NCI-H146 treated with DMSO at 0.1 percent for 48 hours (cell line): ENCODE measurements around the gene CALR3.
"Not testable (repeated sequence)": the region's sequence is repeated elsewhere in the genome, so short reads cannot be mapped to it uniquely, and the experiment has no call there.

Experiments used
- DNase-seq: peaks from one replicate; lab custom pipeline; 2025; ENCODE audit not compliant: unreplicated experiment; lab: John Stamatoyannopoulos, UW

The CALR3 gene

DNA sequence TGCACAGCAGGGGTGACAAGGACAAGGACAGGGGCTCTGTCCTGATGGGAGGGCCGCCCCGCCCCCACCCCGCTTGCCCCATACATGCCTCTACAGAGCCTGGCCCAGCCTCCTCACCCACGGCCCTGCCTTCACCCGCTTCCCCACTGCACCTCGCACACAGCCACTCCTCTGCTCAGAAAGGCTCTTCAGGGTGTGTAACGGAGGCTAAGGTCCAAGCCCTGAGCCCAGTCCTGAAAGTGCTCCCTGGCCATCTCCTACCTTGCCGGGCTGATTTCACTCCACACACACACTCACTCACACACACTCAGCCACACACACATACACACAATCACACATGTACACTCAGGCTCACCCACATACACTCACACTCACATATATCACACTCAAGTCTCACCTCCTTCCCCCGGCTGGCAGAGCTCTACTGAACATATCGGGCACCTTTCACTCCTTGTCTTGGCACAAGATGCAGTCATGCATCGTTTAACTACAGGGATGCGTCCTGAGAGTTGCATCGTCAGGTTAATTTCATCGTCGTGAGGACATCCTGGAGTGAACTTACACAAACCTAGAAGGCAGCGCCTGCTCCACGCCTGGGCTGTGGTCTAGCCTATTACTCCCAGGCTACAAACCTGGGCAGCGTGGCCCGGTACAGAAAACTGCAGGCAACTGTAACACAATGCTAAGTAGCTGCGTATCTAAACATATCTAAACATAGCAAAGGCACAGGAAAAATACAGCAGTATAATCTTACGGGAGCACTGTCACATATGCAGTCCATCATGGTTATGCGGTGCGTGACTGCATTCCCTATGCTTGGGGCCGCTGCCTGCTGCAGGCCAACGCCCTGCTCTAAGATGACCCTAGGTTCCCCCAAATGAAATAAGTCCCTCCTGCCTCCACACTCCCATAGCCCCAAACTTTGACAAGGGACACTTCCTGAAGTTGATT is 37.3 kb downstream of the CALR3 start:
- DNase-seq: no peak

DNA sequence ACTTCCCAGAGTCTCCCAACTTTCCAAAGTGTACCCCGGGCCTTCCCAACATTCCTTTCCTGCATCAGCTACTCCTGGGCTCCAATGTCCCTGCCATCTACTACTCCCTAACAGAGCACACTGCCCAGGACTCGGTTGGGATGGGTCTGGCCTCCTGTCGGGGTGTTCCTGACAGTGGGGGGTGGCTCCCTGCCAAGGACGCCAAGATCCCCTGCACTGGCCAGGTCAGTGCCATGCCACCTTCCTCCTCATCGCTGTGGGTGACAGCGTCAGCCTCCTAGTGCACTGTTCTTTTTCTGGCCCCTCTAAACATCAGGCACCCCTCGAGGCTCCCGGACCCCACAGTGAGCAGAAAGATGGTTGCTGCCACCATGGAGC is 38.0 kb downstream of the CALR3 start:
- no peak for DNase-seq

DNA sequence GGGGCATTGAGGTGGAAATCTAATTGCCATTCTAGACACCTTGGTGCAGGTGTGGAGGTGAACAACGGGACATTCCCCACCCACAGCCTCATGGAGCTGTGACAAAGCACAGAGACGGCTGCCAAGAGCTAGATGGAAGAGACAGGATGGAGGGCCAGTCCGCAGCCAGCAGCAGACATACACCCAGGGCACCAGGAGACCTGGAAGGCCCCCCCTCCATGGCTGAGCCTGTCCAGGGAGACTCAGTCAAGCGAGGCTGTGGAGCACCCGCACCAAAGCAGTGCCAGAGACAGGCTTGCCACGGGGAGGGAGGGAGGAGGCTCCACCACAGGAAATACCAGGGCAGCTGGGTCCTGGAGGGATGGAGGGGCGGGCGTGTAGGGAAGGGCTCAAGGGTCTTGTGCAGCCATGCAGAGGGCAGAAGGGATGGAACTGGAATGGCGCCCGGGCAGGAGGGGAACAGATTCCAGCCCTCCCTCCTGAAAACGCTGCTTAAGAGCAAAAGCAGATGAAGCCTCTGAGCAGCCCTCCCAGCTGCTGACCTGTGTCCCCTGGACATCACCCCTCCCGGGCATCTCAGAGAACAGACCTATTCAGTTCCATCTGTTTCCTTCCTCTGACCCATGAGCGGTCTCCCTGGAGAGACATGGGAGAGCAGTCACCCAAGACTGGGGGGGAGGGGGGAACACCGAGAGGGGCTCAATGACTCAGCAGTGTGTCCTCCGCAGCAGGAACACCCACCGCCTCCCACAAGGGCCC is 38.6 kb downstream of the CALR3 start:
- no peak for DNase-seq

DNA sequence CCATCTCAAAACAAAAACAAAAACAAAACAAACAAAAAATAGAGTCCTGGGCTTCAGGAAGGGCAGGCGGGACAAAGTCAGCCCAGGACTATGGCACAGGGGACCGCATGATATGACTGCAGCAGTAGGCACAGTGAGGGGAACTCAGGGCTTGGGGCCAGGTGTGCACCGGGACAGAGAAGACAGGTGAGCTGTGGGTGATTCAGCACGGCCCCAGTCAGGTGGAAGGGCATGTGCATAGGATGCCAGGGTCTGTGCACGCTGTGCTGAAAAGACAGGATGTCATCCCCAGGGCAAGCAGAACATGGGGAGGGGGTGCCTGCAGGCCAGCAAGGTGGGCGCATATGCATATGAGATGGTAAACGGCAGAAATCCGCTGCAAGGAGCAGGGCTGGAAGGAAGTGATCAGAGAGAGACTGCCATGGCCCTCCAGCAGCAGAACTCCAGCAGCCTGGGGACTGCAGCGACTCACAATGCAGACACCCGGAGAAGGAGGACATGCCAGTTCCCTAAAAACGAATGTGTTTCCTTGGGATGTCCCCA is 39.2 kb downstream of the CALR3 start:
- no peak for DNase-seq

DNA sequence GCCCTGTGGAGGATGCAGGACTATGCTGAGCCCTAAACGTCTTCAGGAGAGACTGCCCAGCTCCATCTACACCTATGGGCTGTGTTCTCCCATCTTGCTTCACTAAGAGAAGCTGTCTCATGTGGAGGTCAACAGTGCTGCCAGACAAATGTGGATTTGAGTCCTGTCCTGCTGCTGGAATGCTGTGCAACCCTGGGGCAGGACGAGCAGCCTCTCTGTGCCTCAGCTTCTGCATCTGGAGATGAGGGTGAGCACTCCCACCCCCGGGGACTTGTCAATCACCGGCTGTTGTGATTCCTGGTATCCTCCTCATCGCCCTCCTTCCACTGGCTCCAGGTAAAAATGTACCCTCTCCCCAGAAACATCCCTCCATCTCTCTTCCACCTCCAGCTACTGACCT is 40.5 kb downstream of the CALR3 start:
- no peak for DNase-seq

DNA sequence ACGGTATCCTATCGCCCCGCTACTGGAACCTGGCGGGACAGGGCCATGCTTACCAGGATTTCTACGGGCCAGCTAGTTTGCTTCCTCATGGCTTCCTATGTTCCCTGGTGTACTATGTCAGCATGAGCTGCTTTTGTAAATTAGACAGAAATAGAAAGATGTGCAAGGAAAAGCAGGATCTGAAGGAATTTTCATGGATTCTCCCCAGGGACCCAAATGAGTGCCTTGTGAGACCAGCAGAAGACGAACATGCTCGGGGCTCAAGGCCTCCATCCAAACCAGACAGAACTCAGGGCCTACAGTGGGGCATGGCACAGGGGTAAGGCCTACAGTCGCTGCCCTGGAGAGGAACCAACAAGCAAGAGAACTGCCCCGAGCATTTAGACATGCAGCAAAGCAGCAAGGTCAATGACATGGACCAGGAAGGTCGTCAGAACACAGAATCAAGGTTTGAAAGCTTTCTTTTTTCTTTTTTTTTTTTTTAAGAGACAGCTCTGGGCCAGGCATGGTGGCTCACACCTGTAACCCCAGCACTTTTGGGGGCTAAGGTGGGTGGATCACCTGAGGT is 41.5 kb downstream of the CALR3 start:
- DNase-seq: no peak

DNA sequence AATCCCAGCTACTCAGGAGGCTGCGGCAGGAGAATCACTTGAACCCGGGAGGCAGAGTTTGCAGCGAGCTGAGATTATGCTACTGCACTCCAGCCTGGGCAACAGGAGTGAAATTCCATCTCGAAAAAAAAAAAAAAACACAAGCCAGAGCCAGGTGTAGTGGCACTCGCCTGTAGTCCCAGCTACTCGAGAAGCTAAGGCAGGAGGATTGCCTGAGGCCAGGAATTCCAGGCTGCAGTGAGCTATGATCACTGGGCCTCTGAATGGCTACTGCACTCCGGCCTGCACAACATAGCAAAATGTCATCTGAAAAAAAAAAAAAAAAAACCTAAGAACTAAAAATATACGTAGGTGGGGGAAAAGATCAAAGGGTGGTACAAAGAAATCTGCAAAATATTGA is 43.6 kb downstream of the CALR3 start:
- no peak for DNase-seq

DNA sequence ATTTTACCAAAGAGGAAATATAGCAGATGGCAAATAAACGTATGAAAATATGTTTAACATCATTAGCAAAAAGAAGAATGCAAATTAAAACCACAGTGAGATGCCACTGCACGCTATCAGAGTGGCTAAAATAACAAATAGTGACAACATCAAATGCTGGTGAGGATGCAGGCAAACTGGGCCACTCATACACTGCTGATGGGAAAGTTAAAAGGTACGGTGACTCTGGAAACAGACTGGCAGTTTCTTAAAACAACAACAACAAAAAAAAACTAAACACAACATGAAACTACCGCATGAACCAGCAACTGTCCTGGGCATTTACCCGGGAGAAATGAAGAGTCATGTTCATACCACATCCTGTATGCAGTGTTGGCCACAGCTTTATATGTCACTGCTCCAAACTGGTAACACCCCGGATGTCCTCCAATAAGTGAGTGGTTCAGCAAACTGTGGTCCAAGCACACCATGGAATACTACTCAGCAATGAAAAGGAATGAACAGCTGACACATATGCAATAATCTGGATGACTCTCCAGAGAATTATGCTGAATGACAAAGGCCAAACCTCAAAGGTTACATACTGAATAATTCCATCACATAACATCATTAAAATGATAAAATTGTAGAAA is 46.5 kb downstream of the CALR3 start:
- DNase-seq: no peak

DNA sequence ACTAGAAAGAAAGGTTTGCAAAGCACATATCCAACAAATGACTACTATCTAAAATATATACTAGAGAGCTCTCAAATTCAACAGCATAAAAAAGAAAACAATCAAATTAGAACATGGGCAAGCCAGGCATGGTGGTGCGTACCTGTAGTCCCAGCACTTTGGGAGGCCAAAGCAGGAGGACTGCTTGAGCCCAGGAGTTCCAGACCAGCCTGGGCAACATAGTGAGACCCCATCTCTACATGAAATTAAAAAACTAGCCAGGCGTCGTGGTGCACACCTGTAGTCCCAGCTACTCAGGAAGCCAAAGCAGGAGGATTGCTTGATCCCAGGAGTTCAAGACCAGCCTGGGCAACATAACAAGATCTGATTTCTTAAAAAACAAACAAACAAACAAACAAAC is 47.1 kb downstream of the CALR3 start:
- DNase-seq: not testable (repeated sequence)

DNA sequence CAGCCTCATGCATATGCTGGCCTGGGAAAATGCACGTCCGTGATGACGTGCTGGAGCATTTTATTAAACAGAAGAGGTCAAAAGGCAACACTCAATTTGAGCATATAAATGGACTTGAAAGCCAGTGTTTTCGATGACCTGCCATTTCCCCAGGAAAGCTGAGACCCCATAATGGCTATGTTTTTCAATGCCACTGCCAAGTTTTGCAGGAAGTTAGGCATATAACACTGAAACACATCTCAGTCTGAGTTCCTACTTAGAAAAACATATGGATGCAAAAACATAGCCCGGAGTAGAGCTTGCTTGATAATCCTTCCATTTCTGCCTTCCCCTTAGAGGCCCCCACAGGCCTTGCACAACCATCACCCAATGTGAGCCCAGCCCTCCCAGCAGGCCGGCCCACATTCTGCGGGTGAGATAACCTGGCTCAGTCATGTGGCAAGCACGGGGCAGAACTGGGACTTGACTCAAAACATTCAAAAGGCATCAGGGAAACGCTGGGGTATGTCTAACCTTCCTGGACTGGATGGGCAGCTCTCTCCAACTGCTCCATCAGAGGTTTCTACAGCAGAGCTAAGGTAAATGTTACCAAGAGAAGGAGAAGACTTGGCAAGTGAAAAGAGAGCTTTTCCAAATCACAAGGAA is 49.1 kb downstream of the CALR3 start:
- no peak for DNase-seq

DNA sequence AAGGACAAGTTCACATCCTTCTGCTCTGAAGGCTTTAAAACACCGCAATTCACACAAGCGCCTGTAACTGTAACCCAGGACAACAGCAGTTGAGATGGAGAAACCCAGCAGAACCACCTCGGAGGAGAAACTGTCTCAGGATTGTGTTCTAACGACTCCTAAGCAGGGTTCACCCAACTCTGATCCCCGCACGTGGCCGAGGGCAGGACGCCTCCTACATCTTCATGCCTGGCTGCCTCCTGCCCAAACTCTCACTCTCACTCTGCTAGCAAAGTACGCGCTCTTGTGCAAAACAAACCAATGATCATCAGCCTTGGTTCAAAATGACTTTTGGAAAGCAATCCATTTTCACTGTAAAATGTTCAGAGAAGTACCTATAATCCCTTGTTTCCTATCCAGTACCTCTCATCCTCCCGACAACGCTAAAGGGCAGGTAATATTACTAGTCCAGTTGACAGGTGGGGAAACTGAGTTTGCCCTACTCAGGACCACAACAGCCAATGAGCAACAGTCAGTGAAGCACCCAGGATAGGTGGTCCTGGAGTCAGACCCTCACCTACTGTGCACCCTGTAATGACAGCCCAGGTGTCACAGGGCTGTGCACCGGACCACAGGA is 49.8 kb downstream of the CALR3 start:
- no peak for DNase-seq

DNA sequence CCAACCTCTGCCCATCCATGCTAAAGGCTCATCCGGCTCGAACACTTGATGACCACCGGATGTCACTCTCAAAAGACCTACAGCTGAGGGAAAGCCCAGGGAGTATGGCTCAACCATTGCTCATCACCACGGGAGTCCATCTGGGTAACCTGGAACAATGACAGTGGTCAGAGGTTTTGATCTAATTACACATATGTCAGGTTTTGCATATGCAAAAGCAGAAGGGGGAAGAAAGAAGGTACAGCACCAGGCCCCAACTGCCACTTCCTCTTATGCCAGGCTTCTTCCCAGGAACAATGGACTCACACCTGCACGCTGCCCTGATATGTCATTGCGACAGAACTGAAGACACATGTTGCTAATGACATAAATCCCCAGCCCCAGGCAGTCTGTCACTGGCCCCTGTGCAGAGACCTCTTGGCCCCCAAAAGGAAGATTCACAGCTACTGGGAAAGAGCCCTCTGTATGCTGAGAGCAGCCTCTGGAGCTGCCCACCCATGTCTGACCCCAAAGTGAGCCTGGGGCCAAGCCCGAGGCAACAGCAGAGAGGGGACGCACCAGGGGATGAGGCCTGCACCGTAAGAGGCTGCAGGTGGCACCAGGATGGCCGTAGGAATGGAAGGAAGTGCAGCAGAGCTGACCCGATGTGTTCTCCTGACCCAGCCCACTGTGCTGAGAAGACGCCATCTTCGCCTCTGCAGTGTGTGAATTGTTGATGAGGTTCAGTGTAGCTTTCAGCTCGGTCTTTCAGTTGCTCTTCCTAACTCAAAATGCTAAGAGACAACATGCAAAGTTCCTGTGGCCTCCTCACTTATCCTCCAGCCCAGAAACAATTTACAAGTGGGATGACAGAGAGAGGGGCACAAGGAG is 50.5 kb downstream of the CALR3 start:
- peak; percentile 30 for DNase-seq

DNA sequence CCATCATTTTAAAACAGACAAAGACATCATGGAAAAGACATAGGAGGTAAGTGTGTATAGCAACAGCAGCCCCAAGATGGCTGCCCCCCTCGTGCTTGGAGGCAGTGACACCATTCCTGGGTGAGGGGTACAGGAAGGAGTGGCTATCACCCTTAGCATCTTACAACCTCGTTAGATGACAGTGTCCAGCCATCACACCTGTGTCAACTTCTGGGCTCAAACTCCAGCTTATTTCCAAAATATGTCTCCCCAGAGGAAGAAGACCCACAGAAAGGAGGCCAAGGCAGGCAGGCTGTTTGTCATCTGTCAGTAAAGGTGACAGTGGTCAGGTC is 51.7 kb downstream of the CALR3 start:
- no peak for DNase-seq

DNA sequence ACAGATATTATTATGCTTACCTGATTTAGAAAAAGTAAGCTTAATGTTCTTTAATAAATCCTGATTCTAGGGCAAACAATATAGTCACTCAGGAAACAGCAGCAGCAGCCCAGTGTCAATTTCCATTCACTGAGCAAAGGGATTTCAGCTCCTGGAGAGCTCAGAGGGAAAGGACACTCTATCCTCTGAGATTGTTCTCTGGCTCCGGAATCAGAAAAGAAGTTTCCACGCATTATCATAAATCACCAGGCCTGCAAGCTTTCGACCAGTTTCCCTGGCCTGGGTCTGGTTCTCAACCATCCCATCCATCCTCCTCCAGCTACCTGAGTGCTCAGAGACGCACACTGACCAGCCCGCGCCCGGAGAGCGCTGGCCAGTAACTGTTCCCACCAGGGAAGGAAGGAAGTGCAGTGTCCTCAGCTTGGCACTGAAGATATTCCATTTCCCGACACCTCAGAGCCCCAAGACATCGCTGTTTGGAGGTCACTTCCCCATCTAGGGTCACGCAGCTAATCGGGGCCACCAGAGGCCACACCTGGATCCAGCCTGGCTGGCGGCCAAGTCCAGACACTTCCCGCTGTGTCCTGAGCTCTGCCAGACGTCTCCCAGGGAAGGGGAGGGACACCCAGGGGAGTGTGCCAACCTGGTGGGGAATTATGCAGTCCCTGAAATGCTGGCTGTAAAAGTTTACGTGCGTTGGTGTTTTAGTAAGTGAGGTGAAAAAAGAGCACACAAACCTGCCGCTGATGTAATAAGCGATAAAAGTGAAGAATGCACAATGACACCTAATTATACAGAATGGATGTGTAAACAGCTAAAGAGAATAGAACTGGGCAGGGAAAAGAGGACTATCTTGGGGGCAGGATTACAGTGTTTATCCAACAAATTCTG is 53.3 kb downstream of the CALR3 start:
- DNase-seq: peak; percentile 79

DNA sequence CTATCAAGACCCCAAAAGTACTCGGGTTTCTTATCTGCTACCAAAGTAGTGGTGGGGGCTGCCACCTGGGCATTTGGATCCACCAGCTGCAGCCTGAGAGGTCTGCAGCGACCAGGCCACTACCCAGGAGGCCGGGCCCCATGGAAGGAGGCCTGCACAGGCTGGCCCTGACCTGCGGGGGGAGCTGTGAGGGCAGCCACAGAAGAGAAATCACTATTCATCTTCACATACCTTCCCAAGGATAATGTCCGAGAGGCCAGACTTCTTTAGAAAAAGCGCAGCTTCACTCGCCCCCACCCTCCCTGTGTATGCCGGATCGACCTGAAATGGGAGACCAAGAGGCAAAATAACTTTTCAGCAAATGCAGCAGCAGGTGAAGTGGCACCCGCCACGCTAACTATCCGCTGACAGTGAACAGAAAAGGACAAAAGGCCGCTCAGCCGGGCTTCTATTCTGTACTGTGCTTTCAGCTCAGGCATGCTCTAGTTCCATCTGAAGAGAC is 54.3 kb downstream of the CALR3 start:
- DNase-seq: peak; percentile 25

DNA sequence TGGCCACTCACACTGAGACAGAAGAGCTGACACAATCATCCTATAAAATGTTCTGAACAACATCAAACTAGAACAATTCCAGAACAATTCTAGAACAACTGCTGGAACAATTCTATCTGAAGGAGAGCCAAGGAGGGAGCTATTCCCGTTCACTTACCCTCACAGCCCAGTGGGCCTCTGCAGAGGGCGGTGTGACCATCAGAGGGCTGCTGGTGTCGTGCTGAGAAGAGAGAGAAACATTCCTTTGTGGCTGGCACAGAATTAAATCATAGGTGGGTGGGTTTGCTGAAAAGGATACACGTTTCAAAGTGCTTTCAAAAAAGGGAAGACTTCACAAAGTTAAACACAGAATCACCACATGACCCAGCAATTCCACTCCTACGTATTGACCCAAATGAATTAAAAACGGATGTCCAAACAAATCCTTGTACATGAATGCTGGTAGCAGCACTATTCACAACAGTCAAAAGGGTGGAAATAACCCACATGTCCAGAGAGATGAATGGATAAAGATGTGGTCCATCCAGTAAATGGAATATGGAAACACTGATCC is 59.1 kb downstream of the CALR3 start:
- no peak for DNase-seq

DNA sequence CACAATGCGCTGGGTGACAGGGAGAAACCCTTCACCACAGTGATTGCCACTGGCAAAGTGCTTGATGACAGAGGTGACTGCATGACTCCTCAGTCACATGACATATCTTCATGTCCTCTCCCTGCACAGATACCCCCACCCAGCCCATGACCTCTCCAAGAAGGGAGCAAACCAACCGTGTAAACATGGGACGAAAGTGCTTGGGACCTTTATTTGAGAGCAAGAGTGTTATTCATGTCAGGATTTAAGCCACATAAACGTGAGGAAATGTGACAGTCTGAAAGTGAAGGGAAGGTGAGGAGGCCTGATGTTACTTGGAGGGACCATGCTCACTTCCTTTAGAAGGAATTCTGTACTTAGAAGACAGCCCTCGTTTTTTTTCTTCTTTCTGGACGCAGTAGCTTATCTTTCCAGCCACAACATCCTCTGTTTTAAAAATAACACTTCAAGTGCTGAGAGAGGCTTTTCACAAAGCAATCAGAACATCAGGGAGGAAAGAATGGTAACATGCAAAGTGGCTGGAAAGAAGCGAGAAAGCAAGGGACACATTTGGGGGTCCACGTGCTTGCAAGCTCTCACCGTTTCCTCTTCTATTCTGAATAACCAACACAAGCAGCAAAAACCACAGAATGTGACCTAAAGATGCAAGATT is 59.8 kb downstream of the CALR3 start:
- no peak for DNase-seq
